ENCODE results near the gene MRTFA.

DNA sequence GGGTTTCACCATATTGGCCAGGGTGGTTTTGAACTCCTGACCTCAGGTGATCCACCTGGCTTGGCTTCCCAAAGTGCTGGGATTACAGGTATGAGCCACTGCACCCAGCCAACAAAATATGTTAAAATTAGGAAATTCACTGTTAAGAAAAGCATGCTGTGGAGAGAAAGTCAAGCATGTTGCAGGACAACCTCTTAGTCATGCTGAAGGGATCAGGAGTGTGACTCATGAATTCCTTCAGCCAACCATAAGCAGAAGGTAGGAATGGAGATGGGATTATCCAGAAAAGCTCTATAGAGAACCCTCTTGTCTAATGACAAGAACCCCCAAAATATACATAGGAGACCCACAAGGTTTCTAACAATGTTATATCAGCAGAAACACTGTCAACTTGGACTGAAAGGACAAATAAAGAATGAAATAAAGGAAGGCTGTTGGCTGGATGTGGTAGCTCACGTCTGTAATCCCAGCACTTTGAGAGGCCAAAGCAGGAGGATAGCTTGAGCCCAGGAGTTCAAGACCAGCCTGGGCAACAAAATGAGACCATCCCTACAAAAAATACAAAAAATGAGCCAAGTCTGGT is 16.0 kb downstream of the MRTFA start:
- TF ChIP-seq, protein P1, sequence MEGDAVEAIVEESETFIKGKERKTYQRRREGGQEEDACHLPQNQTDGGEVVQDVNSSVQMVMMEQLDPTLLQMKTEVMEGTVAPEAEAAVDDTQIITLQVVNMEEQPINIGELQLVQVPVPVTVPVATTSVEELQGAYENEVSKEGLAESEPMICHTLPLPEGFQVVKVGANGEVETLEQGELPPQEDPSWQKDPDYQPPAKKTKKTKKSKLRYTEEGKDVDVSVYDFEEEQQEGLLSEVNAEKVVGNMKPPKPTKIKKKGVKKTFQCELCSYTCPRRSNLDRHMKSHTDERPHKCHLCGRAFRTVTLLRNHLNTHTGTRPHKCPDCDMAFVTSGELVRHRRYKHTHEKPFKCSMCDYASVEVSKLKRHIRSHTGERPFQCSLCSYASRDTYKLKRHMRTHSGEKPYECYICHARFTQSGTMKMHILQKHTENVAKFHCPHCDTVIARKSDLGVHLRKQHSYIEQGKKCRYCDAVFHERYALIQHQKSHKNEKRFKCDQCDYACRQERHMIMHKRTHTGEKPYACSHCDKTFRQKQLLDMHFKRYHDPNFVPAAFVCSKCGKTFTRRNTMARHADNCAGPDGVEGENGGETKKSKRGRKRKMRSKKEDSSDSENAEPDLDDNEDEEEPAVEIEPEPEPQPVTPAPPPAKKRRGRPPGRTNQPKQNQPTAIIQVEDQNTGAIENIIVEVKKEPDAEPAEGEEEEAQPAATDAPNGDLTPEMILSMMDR (IDR thresholded peaks at IDR 0.05): no peak
- no peak for TF ChIP-seq EP300 (IDR thresholded peaks at IDR 0.05)
